PC-9 (cell line): Measurements from ENCODE around the gene ZDHHC11.

Source experiments
- EZH2 ChIP-seq: fragments of 200-600 bp; sonication (generic); IDR thresholded peaks from 2 replicates; pipeline ENCODE4 v1.8.0; 2017; ENCODE audit warnings: antibody characterized with exemption, low read depth
- TF ChIP-seq, protein P1 (sequence below): fragments of 200-600 bp; sonication (generic); conservative IDR thresholded peaks from 2 replicates; pipeline ENCODE4 v1.6.1; 2017; ENCODE audit warnings: mixed run types, antibody characterized with exemption, mild to moderate bottlenecking, moderate library complexity

GRCh38 chr5:756171-756570 is 94.6 kb downstream of the ZDHHC11 start:
- TF ChIP-seq EZH2, result no peak
- TF ChIP-seq, protein P1, sequence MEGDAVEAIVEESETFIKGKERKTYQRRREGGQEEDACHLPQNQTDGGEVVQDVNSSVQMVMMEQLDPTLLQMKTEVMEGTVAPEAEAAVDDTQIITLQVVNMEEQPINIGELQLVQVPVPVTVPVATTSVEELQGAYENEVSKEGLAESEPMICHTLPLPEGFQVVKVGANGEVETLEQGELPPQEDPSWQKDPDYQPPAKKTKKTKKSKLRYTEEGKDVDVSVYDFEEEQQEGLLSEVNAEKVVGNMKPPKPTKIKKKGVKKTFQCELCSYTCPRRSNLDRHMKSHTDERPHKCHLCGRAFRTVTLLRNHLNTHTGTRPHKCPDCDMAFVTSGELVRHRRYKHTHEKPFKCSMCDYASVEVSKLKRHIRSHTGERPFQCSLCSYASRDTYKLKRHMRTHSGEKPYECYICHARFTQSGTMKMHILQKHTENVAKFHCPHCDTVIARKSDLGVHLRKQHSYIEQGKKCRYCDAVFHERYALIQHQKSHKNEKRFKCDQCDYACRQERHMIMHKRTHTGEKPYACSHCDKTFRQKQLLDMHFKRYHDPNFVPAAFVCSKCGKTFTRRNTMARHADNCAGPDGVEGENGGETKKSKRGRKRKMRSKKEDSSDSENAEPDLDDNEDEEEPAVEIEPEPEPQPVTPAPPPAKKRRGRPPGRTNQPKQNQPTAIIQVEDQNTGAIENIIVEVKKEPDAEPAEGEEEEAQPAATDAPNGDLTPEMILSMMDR, result no peak
